Stimulated activated CD4-positive, alpha-beta T cell treated with anti-CD3 and anti-CD28 coated beads, Interleukin-12 subunit alpha, Interleukin-12 subunit beta, amount 100 ng/mL, for 48 hours (primary cell): ENCODE results near the gene FBP1.
A peak's percentile ranks its signal among the peaks of the same experiment; 100 is the strongest.
"Not testable (repeated sequence)": the region's sequence is repeated elsewhere in the genome, so short reads cannot be mapped to it uniquely, and the experiment has no call there.

ENCODE experiments used
- DNase-seq, 3 donors: peaks; one replicate each; pipeline ENCODE4 v3.0.0-alpha.2; 2020; ENCODE audit warnings: low read depth in 2 of 3, low spot score in 1 of 3

The FBP1 gene

GRCh38 chr9:94584555-94584954, 54.8 kb downstream of the FBP1 start:
- DNase-seq, result no peak

- DNase-seq, result no peak
Measured at GRCh38 chr9:94581728-94582127, 57.6 kb downstream of the FBP1 start.

GRCh38 chr9:94577571-94577970, 61.7 kb downstream of the FBP1 start:
- no peak for DNase-seq

DNA sequence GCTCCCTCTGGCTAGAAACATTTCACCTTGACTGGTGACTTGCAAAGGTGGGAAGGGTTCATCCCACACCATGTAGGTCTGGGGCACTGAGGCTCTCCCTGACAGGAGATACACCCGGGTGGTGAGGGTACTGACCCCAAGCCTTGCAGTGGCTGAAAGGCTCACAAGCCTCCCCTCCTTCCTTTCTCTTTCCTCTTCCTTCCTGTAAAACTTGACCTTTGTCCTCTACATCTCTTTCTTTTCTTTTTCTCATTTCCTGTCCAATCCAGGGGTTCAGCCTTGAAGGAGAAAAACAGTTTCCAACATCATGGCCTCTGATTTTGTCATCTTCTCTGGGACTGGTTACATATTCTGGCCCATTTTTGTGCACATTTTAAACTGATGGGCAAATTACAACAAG, 62.3 kb downstream of the FBP1 start:
- DNase-seq, result no peak

GRCh38 chr9:94576131-94576530, 63.2 kb downstream of the FBP1 start:
- DNase-seq, result no peak

- no peak for DNase-seq
Measured at GRCh38 chr9:94568972-94569712, 70.2 kb downstream of the FBP1 start.

- no peak for DNase-seq
Measured at GRCh38 chr9:94568250-94568889, 70.9 kb downstream of the FBP1 start.

DNA sequence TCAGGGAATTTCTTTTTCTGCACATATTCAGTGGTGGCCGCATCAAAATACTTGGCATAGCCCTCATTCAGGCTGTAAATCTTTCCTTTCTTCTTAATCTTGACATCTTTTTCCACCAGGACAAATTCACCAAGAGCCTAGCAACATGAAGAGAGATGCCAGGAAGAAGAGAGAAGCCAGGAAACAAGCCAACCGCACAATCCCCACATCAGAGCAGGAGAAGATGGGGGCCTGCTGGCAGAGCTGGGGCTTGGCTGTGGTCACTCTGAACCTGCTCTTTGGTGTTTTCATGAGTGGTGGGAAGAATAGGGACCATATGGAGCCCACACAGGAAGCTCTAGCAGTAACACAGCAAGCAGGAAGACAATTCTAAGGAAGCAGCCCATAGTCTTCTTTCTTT, 72.0 kb downstream of the FBP1 start:
- DNase-seq, result no peak

GRCh38 chr9:94566550-94566949, 72.8 kb downstream of the FBP1 start:
- DNase-seq, result no peak

DNA sequence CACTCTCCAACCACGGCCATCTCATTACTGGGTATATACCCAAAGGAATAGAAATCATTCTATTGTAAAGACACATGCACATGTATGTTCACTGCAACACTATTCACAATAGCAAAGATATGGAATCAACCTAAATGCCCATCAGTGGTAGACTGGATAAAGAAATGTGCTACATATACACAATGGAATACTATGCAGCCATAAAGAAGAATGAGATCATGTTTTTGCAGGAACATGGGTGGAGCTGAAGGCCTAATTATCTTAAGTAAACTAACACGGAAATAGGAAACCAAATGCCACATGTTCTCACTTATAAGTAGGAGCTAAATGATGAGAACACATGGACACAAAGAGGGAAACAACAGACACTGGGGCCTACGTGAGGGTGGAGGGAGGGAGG, 75.0 kb downstream of the FBP1 start:
- DNase-seq, result not testable (repeated sequence)

DNA sequence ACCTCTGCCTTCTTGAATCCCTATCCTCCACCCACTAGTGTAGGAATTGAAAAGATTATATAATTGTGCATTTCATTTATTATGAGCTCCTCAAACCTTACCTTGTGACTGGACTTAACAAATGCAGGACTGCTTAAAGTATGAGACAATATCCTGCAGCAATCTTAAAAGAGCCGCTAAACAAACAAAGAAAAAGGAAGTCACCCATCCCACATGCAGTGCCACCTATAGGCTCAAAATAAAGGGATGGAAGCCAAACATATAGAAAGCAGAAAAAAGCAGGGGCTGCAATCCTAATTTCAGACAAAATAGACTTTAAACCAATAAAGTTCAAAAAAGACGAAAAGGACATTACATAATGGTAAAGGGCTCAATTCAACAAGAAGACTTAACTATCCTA, 75.8 kb downstream of the FBP1 start:
- no peak for DNase-seq

DNA sequence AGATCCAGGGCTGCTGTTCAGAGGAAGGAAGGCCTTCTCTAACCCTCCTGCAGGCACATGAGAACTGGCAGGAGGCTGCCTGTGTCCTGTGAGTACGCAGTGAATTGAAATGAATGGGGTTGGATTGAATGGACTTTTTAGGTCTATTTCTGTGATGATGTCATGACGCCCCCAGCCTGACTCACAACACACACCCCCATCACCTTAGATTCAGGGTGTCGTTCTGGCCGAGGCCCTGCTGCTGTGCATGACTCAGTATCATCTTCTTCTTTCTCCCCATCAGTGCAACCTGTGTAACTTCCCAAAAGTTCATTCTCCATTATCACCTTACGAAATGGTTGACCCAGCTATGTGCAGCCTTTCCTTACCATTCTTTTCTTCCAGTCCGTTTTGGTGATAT, 79.1 kb downstream of the FBP1 start:
- DNase-seq, result no peak

- no peak for DNase-seq
Measured at GRCh38 chr9:94557376-94557775, 81.9 kb downstream of the FBP1 start.

GRCh38 chr9:94554439-94555331, 84.6 kb downstream of the FBP1 start, which contains the start of gene PCAT7:
Gene PCAT7 (plus strand): TSS chr9:94555083.
- DNase-seq, result peak; percentile 6 to 21 (median 6)

GRCh38 chr9:94554078-94554438, 85.3 kb downstream of the FBP1 start:
- no peak for DNase-seq
